OCI-LY3 (cell line): ENCODE results near the gene LCOR.

Source experiments
- H2AFZ ChIP-seq: fragments of 200-600, 300-600 bp; shearing (Covaris generic); 2 replicates; pipeline ENCODE4 v1.6.0; 2014; ENCODE audit warnings: antibody characterized with exemption, low read depth, low read length
- H3K27ac ChIP-seq: fragments of 200-600, 300-600 bp; sonication (generic); 2 replicates; pipeline ENCODE4 v1.5.1; 2014; ENCODE audit warnings: mild to moderate bottlenecking, low read length, moderate library complexity, mixed read lengths
- H3K27me3 ChIP-seq: fragments of 200-600, 300-600 bp; sonication (generic); 2 replicates; pipeline ENCODE4 v1.6.1; 2014; ENCODE audit warnings: low read depth, low read length, mixed read lengths
- H3K36me3 ChIP-seq: fragments of 200-600, 300-600 bp; sonication (generic); replicated peaks from 2 replicates; pipeline ENCODE3; 2014; ENCODE audit warnings: low read depth, low read length, mixed read lengths
- H3K4me1 ChIP-seq: fragments of 300-600, 200-600 bp; sonication (generic); 2 replicates; pipeline ENCODE4 v1.6.1; 2014; ENCODE audit warnings: low read length, mixed read lengths
- H3K4me2 ChIP-seq: fragments of 200-600, 300-600 bp; sonication (generic); 2 replicates; pipeline ENCODE4 v1.6.1; 2014; ENCODE audit warnings: low read length, mixed read lengths
- H3K4me3 ChIP-seq: fragments of 300-600, 200-600 bp; sonication (generic); 2 replicates; pipeline ENCODE4 v1.5.1; 2014; ENCODE audit warnings: antibody characterized with exemption, mild to moderate bottlenecking, low read length, moderate library complexity
- H3K79me2 ChIP-seq: fragments of 300-600, 200-600 bp; shearing (Covaris generic); 2 replicates; pipeline ENCODE4 v1.6.1; 2014; ENCODE audit warnings: mild to moderate bottlenecking, low read length, mixed read lengths
- H3K9ac ChIP-seq: fragments of 300-600, 200-600 bp; shearing (Covaris generic); 2 replicates; pipeline ENCODE4 v1.6.0; 2014; ENCODE audit warnings: mild to moderate bottlenecking, low read length, moderate library complexity
- H3K9me3 ChIP-seq: fragments of 200-600, 300-600 bp; shearing (Covaris generic); 2 replicates; pipeline ENCODE4 v1.6.1; 2014; ENCODE audit warnings: low read length, mixed read lengths; ENCODE audit not compliant: insufficient read depth
- H4K20me1 ChIP-seq: fragments of 200-600, 300-600 bp; sonication (generic); 2 replicates; pipeline ENCODE4 v1.6.1; 2016; ENCODE audit warnings: low read length, mixed read lengths; ENCODE audit not compliant: insufficient read depth
- EZH2phosphoT487 ChIP-seq: fragments of 200-600 bp; shearing (Covaris generic); IDR thresholded peaks from 2 replicates; pipeline ENCODE4 v1.6.1; 2018; ENCODE audit warnings: antibody characterized with exemption, mixed run types, low read depth
- TF ChIP-seq, protein P1 (sequence below): fragments of 200-600, 300-600 bp; sonication (generic); IDR thresholded peaks from 2 replicates; pipeline ENCODE4 v1.5.1; 2014; ENCODE audit warnings: antibody characterized with exemption, low read length, low read depth

LCOR gene

DNA sequence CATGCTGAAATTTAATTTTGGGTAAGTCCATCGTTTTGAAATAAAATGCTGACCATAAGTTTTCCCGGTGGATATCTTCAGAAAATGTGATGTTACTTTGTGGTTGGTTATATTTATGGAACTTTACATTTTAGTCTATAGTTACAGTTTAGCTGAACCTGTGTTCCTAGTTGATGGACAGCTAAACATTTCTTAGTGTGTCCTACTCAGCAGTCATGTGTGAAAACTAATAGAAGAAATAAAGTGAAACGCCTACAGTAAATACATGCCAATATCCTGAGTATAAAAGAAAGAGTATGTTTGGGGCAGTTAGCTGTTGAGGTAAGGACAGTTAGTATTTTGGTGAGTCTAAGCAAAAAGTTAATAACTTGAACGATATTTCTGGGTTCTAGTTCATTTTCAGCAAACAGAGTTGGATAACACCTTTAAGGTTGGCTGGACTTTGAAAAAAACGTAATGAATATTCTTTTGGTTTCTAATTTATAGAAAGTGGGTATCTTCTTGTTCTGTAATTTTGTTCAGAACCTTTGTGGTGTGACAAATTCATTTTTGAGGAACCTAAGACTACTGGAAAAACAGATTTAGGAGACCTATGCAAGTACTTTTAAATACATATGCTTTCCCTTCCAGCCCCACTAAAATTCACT, 28.7 kb downstream of the LCOR start:
- no peak overlapping the region for H2AFZ ChIP-seq
- H4K20me1 ChIP-seq: peaks cover 37% of the 10 kb centered on the region
- H3K4me2 ChIP-seq: no peak overlapping the region
- H3K36me3 ChIP-seq: no peaks in the 10 kb centered on the region
- TF ChIP-seq EZH2phosphoT487: no peak
- TF ChIP-seq, protein P1, sequence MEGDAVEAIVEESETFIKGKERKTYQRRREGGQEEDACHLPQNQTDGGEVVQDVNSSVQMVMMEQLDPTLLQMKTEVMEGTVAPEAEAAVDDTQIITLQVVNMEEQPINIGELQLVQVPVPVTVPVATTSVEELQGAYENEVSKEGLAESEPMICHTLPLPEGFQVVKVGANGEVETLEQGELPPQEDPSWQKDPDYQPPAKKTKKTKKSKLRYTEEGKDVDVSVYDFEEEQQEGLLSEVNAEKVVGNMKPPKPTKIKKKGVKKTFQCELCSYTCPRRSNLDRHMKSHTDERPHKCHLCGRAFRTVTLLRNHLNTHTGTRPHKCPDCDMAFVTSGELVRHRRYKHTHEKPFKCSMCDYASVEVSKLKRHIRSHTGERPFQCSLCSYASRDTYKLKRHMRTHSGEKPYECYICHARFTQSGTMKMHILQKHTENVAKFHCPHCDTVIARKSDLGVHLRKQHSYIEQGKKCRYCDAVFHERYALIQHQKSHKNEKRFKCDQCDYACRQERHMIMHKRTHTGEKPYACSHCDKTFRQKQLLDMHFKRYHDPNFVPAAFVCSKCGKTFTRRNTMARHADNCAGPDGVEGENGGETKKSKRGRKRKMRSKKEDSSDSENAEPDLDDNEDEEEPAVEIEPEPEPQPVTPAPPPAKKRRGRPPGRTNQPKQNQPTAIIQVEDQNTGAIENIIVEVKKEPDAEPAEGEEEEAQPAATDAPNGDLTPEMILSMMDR: no peak
- no peak overlapping the region for H3K9ac ChIP-seq
- no peak overlapping the region for H3K4me3 ChIP-seq
- no peak overlapping the region for H3K27ac ChIP-seq
- H3K79me2 ChIP-seq: peaks cover 35% of the 10 kb centered on the region
- no peaks in the 10 kb centered on the region for H3K27me3 ChIP-seq
- H3K4me1 ChIP-seq: peaks cover 16% of the 10 kb centered on the region
- no peaks in the 10 kb centered on the region for H3K9me3 ChIP-seq

DNA sequence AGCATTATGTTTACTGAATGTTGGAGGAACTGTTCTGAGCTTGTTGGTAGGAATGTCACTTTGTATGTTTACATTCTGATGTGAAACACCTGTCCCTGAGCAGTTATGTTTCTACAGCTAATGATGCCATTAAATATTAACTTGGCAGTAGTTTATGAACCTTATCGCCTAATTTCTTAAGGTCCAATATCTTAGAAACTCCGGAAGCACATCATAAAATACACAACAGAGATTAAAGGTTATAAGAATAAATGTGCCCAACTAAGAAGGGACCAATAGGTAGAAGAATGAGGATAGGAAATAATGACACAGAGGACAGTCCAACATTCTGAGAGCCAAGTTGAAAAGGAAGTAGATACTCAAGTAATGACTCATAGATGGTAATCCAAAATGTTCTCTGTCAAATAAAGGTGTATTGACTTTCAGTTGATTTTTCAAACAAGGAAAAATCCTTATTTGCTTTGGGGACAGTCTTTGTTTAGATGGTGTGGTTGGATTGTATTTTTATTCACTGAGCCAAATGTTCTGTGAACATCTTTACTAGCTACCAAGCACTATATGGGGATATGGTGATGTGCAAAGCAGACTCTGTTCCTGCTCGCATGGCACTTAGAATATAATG, 31.9 kb downstream of the LCOR start:
- Histone ChIP-seq H3K4me1 (peaks cover 16% of the 10 kb centered on the region), H3K9ac (no peak overlapping the region), H4K20me1 (peaks cover 30% of the 10 kb centered on the region), H3K79me2 (peaks cover 18% of the 10 kb centered on the region), H3K36me3 (no peaks in the 10 kb centered on the region), H3K27ac (no peak overlapping the region), H3K9me3 (no peaks in the 10 kb centered on the region), H3K4me2 (peak overlapping the region; percentile 58), H3K4me3 (no peak overlapping the region), H3K27me3 (no peaks in the 10 kb centered on the region), H2AFZ (no peak overlapping the region)
- no peak for TF ChIP-seq EZH2phosphoT487
- TF ChIP-seq, protein P1: no peak

DNA sequence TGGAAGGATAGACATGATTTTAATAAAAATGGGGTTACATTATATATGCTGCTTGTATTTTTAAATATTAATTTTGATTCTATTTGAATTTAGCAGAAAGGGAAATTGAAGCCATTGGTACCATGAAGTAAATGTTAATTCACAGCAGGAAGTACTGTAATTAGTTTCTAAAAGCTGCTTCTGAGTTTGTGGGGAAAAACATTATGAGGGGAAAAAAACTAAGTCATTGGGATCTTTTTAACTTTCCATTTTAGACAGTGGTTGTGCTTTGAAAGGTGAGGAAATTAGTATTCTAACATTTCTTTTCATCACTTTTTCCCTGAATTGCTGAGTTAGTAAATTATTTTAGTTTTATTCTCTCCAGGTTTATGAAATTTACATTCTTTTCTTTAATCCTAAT, 41.0 kb downstream of the LCOR start:
- TF ChIP-seq, protein P1: no peak
- TF ChIP-seq EZH2phosphoT487: no peak
- Histone ChIP-seq H3K4me1 (peaks cover 4% of the 10 kb centered on the region; the same call in 1 of the 2 replicates), H2AFZ (no peak overlapping the region), H3K4me3 (no peak overlapping the region), H3K27me3 (no peaks in the 10 kb centered on the region), H3K36me3 (no peaks in the 10 kb centered on the region), H3K27ac (no peak overlapping the region), H3K4me2 (no peak overlapping the region), H3K79me2 (peaks cover 36% of the 10 kb centered on the region), H3K9me3 (no peaks in the 10 kb centered on the region), H4K20me1 (peaks cover 9% of the 10 kb centered on the region; the same call in 1 of the 2 replicates), H3K9ac (no peak overlapping the region)

DNA sequence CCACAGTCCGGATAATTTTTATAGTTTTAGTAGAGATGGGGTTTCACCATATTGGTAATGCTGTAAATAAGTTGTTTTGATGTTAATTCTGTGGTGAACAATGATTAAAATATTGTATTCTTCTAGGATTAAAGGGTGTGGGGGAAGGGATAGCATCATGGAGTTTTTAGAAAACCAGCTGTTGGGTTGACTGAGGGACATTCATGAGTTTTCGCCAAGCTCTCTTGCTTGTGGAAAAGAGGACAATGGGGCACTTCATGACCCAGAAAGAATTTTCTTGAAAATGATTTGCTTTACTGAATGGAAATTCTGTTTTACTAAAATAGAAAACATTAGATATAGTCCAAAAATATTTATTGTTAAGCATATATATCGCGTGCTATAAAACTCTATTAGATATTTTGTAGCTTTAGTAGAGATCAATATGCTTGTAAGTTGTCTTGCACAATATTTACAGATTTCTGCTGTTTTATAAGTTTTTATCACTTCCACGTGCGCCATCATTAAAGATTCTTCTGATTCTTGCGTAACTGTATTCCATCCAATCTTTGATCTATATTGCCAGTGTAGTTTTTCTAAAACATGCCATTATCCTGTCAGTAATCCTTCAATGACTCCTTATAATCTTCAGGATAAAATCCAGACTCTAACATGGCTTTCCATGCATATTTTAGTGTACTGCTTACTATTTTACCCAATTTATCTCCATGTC, 41.8 kb downstream of the LCOR start:
- peaks cover 4% of the 10 kb centered on the region; the same call in 1 of the 2 replicates for H3K4me1 ChIP-seq
- no peaks in the 10 kb centered on the region for H3K27me3 ChIP-seq
- TF ChIP-seq EZH2phosphoT487: no peak
- H3K9me3 ChIP-seq: no peaks in the 10 kb centered on the region
- no peak overlapping the region for H3K4me3 ChIP-seq
- no peak overlapping the region for H3K9ac ChIP-seq
- peaks cover 7% of the 10 kb centered on the region; the same call in 1 of the 2 replicates for H4K20me1 ChIP-seq
- H3K79me2 ChIP-seq: peaks cover 43% of the 10 kb centered on the region
- H2AFZ ChIP-seq: no peak overlapping the region
- H3K4me2 ChIP-seq: no peak overlapping the region
- H3K27ac ChIP-seq: no peak overlapping the region
- H3K36me3 ChIP-seq: no peaks in the 10 kb centered on the region
